Stimulated activated CD8-positive, alpha-beta memory T cell treated with anti-CD3 and anti-CD28 coated beads, Interleukin-2, amount 100 ng/mL, for 1 hour (primary cell): ENCODE data around the gene ZNF500.

ENCODE experiments used
- DNase-seq, 2 donors: peaks; one replicate each; pipeline ENCODE4 v3.0.0-alpha.2; 2020; ENCODE audit warnings: low read depth in 2 of 2

ZNF500 gene

DNA sequence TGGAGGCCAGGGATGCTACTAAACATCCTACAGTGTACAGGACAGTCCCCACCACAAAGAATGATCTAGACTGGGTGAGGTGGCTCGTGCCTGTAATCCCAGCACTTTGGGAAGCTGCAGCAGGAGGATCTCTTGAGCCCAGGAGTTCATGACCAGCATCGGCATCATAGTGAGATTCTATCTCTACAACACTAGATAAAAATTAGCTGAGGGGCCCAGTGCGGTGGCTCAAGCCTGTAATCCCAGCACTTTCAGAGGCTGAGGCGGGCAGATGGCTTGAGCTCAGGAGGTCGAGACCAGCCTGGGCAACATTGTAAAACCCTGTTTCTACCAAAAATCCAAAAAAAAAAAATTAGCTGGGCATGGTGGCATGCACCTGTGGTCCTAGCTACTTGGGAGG, 5.4 kb upstream of the ZNF500 start:
- DNase-seq, result no peak

DNA sequence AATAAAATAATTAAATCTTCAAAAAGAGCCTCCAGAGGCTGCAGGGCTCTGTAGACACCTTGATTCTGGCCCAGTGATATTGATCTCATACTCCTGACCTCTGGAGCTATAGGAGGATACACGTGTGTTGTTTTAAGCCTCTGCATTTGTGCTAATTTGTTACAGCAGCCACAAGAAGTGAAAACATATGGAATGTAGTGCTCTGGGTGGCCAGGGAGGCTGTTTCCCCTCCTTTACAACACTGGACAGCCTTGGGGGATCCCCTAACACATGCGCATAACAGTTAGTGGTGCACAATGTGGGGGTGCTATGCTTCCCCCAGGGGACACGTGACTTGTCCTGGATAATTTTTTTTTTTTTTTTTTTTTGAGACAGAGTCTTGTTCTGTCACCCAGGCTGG, 4.7 kb upstream of the ZNF500 start:
- DNase-seq, result no peak

DNA sequence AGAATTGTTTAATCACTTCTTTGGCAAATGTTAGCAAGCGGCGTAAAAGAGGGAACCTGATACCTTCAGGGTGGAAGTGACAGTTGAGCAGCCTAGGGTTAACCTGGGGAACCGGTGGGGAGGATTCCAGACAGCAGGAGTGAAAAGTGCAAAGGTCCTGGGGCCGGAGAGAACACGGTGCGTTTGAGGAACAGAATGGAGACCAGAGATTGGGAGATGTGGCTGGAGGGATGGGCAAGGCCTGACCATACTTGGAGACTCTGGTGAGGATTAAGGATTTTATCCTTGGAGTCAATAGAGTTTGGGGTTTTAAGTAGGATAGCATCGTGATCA, 2.3 kb upstream of the ZNF500 start:
- no peak for DNase-seq

DNA sequence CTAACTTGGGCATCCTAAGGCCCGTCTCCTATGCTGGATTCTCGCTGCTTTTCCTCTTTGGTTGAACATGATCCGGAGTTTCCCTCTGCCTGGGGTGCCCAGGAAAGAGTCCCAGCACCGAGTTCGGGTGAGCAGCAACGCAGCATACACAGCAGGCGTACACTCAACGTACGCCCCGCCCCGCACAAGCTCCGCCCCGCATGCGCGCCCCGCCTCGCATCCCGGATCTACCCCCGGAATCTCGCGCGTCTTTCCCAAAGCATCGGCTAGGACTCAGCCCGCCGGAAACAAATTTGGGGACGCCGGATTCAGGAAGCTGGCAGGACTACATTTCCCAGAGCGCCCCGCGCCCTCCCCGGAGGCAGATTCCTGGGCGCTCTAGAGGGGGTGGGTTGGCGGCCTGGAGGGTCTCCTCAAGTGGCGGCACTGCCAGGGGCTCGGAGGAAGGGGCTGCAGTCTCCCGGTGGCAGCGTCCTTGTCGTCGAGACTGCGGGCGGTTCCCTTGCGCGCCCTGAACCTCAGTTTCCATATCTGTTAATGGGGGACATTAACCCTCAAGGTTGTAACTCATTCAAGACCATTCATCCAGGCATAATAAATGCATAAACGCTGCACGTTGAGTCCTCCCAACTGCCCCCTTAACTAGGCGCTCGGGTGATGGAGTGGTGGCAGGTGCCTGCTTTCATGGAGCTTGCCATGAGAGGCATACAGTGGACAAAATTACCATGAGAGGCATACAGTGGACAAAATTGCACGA, 1.8 kb upstream of the ZNF500 start:
- DNase-seq, result peak; percentile 60 to 69

DNA sequence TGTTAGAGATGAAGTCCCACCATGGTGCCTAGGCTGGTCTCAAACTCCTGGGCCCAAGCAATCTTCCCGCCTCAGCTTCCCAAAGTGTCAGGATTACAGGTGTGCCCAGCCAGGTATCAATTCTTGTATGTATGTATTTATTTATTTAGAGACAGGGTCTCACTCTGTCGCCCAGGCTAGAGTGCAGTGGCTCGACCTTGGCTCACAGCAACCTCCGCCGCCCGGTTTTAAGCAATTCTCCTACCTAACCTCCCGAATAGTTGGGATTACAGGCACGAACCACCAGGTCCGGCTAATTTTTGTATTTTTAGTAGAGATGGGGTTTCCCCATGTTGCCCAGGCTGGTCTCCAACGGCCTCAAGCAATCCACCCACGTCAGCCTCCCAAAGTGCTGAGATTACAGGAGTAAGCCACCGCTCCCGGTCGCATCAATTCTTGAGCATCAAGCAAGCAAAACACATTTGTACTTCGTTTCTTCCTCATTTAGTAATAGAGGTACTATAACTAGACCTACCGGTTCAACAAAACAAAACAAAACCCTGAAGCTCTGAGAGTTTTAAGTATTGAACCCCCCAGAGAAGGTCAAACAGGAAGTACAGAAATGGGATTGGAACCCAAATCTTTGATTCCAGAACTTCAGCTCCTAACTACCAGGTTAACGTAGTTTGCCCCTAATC, 1.0 kb upstream of the ZNF500 start:
- DNase-seq, result no peak

DNA sequence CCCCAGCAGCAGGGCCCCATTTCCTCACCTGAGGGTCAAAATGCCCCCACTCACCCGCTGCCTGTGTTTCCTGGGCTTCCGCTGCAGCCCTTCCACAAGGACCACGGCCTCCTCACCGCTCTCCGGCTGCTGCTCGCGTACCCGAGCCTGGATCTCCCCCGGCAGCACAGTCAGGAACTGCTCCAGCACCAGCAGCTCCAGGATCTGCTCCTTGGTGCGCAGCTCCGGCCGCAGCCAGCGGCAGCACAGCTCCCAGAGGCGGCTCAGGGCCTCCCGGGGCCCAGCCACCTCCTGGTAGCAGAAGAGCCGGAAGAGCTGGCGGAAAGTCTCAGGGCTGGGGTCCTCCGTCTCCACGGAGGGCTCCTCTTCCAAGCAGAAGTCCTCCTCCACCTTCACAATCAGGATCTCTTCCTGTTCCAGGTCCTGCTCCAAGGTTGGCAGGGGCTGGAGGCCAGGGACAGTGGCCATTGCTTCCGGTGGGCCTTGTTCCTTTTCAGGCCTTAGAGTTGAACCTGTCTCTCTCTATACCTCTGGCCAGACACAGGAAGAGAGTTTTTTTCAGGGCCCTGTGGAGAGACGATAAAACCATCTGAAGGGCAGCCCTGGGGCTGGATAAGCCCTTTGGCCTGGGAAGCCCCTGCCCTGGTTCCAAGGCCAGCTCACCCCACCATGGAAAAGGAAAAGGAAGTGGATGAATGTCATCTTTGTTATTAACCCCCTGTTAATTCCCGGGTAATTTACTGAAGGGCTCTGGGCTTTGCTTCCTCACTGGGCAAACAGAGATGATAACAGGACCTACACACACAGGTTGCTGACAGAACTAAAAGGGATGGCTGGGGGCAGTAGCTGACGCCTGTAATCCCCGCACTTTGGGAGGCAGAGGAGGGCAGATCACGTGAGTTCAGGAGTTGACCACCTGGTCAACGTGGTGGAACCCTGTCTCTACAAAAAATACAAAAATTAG, 1.2 kb downstream of the ZNF500 start:
- DNase-seq, result no peak

DNA sequence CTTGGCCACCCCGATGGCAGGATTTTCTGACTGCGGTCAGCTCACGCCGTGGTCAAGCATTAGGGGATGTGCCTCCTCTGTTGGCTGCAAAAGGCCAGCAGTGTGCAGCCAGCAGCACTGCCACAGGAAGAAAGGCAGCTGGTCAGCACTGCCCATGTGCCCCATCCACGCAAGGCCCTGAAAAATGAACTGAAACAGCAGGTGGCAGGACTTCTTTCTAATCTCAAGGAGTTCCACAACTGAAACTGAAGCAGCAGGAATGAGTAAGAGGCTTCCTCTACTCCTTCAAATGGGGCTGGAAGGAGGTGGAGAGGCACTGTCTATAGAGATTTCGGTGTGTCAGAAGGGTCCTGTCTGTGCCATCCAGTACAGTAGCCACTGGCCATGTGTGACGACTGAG, 3.2 kb downstream of the ZNF500 start:
- DNase-seq, result no peak

DNA sequence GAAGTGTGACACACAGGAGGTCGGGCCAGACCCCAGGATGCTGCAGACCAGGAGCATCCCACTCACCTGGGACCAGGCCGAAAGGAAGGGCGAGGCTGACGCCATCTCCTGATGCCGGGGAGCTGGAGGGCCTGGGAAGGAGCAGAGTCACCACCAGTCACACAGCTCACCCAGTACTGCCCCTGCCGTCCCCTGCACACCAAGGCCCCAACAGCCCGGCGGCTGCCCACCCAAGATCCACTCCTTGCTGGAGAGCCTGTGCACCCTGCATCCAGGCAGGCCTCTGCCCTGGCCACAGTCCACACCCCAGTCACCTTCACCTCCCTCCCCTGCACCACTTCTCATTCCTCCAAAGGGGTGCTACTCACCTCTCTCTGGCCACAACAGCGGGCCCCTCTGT, 4.8 kb downstream of the ZNF500 start:
- DNase-seq, result no peak

DNA sequence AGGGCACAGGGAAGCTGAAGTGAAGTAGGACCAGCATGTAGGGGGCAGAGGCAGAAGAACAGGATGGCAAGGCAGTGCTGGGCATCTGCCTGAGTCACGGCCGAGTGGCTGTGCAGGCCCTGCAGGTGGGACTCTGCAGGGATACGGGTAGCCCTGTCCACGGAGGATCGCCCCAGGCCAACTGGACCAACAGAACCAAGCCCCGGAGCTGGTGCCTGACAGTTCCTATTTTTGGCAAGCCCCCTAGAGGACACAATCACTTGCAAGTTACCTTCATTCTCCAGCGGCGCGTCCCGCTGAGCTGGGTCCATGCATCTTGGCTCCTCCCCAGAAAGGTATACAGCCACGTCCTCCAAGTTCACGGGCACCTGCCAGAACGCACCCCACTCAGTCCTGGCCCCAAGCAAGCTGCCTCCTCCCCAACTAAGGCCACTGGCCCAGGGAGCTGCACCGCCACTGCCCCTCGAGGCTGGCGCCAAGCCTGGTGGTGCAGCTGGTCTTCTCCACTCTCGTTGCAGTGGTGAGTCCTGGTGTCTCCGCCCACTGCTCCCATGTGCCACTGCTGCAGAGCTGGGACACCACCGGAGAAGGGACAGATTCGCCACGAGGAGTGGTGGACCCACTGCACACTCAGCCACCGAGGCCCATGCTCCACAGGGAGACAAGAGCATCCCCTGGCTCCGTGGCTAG, 6.6 kb downstream of the ZNF500 start:
- no peak for DNase-seq

DNA sequence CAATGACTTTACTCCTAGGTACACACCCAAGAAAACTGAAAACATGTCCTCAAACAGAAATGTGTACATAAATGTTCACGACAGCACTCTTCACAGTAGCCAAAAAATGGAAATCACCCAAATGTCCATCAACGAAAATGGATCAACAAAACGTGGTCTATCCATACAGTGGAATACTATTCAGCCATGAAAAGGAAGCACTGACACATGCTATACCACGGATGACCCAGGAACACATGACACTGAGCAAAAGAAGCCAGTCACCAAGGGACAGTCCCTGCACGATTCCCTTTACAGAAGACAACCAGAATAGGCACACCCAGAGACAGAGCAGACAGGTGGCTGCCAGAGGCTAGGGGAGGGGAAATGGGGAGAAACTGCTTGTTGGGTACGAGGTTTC, 11.3 kb downstream of the ZNF500 start:
- DNase-seq, result no peak

DNA sequence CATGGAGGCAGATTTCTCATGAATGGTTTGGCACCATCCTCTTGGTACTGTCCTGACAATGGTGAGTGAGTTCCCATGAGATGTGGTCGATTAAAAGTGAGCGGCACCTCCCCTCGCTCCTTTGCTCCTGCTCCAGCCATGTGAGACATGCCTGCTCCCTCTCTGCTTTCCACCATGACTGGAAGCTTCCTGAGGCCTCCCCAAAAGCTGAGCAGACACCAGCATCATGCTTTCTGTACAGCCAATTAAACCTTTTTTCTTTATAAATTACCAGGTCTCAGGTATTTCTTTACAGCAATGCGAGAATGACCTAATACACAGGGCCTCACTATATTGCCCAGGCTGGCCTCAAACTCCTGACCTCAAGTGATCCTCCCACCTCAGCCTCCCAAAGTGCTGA, 12.1 kb downstream of the ZNF500 start:
- no peak for DNase-seq

DNA sequence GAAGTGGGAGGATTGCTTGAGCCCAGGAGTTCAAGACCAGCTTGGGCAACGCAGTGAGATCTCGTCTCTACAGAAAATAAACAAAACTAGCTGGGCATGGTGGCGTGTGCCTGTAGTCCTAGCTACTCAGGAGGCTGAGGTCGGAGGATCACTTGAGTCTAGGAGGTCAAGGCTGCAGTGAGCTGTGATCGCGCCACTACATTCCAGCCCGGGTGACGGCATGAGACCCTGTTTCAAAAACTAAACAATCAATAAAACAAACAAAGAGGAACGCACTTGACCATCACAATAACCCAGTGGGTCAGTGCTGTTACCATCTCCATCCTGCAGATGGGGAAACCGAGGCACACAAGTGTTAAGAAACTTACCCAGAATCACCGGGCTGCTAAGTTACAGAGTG, 13.7 kb downstream of the ZNF500 start:
- DNase-seq, result no peak

DNA sequence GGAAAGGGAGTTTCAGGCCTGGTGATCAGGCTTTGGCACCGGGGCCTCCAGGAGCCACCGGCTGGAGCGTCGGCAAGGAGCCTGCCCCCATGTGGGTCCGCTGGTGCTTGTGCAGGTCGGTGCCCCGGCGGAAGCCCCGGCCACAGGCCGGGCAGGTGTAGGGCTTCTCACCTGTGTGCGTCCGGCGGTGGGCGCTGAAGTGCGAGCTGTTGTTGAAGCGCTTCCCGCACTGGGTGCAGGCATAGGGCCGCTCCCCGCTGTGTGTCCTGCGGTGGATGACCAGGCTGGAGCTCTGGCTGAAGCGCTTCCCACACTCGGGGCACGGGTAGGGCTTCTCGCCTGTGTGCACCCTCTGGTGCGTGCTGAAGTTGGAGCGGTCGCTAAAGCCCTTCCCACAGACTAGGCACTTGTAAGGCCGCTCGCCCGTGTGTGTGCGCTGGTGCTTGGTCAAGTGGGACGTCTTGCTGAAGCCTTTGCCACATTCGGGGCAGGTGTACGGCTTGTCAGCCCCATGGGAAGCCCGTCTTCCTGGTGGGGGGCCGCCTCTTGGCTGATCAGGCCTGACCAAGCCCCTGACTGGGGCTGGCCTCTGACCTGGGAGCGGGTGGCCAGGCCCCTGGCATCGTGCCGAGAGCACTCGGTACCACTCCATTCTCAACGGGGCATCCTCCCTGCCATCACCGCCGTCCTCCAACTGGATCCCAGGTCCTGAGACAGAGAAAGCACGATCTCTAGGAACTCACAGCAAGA, 14.4 kb downstream of the ZNF500 start:
- DNase-seq, result no peak

DNA sequence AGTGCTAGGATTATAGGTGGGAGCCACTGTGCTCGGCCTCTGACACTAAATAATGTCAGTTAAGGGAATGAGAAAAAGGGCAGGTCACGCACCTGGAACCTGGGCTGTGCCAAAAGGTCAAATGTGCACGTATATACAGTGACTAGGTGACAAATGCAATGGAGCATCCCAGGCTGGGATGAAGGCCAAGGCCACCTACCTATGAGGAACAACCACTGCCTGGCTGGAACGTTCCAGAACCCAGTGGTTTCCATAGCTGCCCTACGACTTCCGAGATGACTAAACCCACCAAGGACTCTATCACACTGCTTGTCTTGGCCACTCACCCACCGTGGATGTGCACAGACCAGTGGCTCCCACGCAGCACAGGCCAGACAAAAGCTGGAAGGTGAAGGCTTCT, 16.1 kb downstream of the ZNF500 start:
- no peak for DNase-seq

DNA sequence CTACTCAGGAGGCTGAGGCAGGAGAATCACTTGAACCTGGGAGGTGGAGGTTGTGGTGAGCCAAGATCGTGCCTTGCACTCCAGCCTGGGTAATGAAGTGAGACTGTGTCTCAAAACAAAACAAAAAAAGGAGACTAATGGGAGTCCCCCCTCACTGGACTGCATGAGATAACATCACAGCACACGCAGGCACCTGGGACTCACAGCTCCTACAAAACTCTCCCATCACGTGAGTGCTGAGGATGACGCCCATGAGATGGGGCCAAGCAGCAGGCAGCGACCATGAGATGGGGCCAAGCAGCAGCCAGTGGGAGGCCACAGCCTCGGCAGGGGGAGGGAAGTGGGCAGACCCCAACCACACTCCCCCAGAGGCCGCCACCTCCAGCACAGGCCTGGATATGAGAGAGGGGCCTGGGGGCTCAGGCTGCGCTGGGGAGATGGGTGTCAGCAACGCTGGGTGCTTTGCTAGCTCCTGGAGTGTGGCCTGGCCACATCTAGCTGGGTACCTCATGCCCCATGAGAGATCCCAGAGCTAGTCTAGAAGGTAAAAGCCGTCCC, 17.2 kb downstream of the ZNF500 start:
- no peak for DNase-seq

DNA sequence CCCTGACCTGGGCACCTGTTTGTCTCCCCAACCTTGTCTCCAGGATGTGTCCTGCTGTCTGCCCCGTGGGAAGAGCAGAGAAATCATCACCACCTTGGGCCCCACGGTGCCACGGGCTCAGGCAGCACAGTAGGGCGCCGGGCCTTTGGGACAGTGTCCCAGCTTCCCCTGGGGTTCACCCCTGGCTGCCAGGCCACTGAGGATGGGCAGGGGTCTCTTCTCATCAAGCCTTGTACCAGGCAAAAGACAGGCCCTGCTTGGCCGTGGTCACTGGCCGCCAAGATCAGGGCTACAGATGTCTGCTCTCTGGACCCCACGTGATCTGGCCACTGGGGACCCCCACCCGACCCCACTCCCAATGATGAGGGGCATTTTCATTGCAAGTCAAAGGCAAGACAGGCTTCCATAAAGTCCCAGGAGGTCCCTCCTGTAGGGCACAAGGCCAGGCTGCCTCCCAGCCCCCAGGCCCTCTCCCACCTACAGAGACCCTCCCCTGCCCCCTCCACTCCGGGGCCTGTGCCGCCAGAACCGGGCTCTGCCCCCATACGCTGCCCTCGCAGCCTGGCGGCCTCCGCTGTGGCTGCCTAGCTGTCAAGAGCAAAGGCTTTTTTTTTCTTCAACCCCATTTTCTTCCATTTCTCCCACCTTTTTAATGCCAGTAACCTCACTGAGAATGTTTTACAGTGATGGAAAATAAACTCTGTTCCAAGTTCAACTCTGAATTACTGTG, 18.1 kb downstream of the ZNF500 start:
- DNase-seq, result no peak

DNA sequence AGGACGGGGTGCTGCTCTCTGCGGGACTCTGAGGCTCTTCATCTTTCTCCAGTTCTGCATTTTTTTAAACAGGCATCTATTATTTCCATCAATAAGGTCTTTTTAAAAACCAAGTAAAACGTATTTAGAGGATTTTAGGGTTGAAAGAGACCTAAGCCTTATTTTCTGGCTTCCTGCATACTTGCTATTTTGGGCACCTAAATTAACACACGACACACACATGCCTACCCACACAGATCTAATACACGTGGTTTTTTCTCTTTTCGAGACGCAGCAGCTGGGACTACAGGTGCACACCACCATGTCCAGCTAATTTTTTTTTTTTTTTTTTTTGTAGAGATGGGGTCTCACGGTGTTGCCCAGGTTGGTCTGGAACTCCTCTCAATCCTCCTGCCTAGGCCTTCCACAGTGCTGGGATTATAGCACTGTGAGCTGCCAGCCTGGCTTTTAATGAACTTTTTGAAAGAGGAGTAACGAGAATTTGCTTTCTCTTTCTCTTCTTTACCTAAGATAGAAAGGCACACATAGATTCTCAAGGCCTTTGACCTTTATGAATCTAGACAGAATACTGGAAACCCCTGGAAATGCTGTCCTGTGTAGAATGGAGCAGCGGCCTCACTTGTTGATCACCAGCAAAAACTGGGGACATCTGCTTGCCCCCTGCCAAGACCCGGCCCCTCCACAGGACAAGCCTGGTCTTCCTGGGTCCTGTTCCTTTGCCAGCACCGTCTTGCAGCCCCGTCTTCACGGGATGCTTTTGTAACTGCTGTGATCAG, 18.9 kb downstream of the ZNF500 start:
- DNase-seq, result no peak

DNA sequence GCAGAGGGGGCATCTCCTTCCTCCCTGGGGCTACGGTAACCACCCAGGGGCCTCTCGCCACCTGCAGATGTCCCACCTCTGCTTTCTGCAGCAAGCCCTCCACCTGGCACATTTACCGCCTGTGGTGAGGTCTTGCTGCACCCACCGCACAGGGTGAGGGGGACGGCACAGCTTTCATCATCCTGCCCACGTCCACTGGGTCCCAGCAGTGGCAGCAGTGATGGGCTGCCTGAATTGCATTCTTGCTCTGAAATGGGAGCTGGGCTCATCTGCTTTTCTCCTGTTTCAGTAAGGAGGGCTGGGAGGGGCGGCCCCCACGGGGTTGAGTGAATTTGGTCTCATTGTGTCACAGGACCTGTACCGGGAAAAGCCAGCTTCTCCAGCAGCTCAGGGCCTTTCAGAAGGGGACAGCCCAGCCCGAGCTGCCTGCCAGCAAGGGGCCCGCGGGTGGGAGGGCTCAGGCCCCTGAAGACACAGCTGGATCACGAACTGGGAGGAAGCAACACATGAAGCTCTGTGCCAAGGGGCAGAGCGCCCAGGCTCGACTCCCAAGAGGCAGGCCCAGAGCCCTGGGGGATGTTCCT, 19.9 kb downstream of the ZNF500 start:
- DNase-seq, result no peak

DNA sequence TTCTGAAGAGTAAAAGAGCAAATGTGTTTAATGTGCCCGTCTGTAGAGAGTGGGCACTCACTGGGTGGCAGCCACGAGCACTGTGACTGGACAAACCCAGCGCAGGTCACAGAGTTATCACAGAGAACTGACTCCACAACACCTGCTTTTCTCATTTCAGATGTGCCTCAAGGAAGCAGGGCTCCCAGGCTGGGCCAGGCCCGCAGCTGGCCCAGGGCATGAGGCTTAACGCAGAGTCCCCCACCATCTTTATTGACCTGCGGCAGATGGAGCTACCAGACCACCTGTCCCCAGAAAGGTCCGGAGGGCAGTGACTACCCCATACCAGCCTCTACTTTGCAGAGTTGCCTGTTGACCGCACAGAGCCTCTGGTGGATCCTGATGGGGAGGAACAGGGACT, 20.7 kb downstream of the ZNF500 start:
- no peak for DNase-seq
